ENCODE measurements around the gene ETV3. TPM values are rescaled to one million over a fixed set of nuclear protein-coding genes. Genes with fewer than 3 reads are reported as not detected.

The ETV3 gene
- total RNA-seq, 1 experiment from 2014 or later = 26.2 TPM

DNA sequence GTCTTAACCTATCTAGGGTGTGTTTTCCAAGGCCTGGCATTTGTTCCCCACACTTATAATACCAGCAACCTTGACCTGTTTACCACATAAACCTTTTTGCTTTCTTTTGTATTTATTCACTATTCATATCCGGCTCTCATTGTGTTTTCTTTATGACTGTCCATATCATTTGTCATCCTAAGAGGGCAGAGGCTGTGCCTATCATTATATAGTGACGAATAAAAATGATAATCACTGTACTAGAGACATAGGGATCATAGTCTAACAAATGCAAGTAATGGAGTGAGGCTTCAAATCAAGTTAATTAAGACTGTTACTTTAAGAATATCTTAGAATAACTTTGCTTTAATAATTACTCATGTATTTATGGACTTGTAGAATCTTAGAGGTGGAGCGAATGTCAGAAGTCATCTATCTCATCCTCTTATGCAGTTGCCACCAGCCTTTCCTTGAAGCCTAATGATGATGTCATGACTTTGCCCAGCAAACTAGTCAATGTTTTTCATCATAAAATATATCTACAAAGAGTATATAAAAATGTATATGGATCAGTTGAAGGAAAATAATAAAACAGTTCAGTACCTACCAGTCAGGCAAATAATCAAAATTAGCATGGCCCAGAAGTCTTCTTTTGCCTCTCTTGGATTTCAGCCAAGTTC is 4.7 kb upstream of the ETV3 start:
- BruUV-seq (replicated peaks) = no TSS peak

GRCh38 chr1:157142201-157142600 is 4.0 kb upstream of the ETV3 start:
- no peak overlapping the region for H2AFZ ChIP-seq
- POLR2A ChIA-PET (ENCODE audit: unreplicated experiment) = no interaction called here
- TF ChIP-seq, protein P1, sequence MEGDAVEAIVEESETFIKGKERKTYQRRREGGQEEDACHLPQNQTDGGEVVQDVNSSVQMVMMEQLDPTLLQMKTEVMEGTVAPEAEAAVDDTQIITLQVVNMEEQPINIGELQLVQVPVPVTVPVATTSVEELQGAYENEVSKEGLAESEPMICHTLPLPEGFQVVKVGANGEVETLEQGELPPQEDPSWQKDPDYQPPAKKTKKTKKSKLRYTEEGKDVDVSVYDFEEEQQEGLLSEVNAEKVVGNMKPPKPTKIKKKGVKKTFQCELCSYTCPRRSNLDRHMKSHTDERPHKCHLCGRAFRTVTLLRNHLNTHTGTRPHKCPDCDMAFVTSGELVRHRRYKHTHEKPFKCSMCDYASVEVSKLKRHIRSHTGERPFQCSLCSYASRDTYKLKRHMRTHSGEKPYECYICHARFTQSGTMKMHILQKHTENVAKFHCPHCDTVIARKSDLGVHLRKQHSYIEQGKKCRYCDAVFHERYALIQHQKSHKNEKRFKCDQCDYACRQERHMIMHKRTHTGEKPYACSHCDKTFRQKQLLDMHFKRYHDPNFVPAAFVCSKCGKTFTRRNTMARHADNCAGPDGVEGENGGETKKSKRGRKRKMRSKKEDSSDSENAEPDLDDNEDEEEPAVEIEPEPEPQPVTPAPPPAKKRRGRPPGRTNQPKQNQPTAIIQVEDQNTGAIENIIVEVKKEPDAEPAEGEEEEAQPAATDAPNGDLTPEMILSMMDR (conservative IDR thresholded peaks at IDR 0.05) = no peak
- TF ChIP-seq EZH2 (IDR thresholded peaks at IDR 0.05; ENCODE audit: low read depth) = no peak
- intact Hi-C loops (cut with micrococcal nuclease; ENCODE audit: unreplicated experiment) = no loop called here
- no peaks in the 10 kb centered on the region for H3K9me2 ChIP-seq (ENCODE audit: insufficient read depth)
- no peaks in the 10 kb centered on the region for H3K27me3 ChIP-seq (ENCODE audit: insufficient read depth, low read depth)
- peaks cover 18% of the 10 kb centered on the region for H3K4me1 ChIP-seq (replicated peaks; ENCODE audit: insufficient read depth)
- CTCF ChIA-PET = no interaction called here
- no peak overlapping the region for H3K27ac ChIP-seq
- no peak overlapping the region for H3K4me2 ChIP-seq
- no peak for DNase-seq
- H3F3A ChIP-seq (ENCODE audit: insufficient read depth, low read depth) = peaks cover 10% of the 10 kb centered on the region; the same call in 1 of the 2 replicates
- peaks cover 10% of the 10 kb centered on the region for H3K79me2 ChIP-seq (ENCODE audit: low read depth)
- H3K9me3 ChIP-seq (ENCODE audit: insufficient read depth, low read depth) = no peaks in the 10 kb centered on the region
- no TSS peak for BruUV-seq (replicated peaks)
- no peaks in the 10 kb centered on the region for H3K36me3 ChIP-seq (ENCODE audit: low read depth)
- no peak overlapping the region for H3K4me3 ChIP-seq
- H4K20me1 ChIP-seq (ENCODE audit: insufficient read depth) = 0 out of 2 replicates have a peak, but pooled peaks cover under 1% of the 10 kb centered on the region

More for the DNA sequence above, 4.7 kb upstream of the ETV3 start:
- H2AFZ ChIP-seq = no peak overlapping the region
- H3K4me2 ChIP-seq = no peak overlapping the region
- H3K36me3 ChIP-seq (ENCODE audit: low read depth) = no peaks in the 10 kb centered on the region
- no peak for DNase-seq
- H3K9me2 ChIP-seq (ENCODE audit: insufficient read depth) = no peaks in the 10 kb centered on the region
- H3K27me3 ChIP-seq (ENCODE audit: insufficient read depth, low read depth) = no peaks in the 10 kb centered on the region
- H3F3A ChIP-seq (ENCODE audit: insufficient read depth, low read depth) = peaks cover 16% of the 10 kb centered on the region; the same call in 1 of the 2 replicates
- H3K79me2 ChIP-seq (ENCODE audit: low read depth) = peaks cover 3% of the 10 kb centered on the region
- TF ChIP-seq, protein P1 (conservative IDR thresholded peaks at IDR 0.05) = no peak
- TF ChIP-seq EZH2 (IDR thresholded peaks at IDR 0.05; ENCODE audit: low read depth) = no peak
- no peak overlapping the region for H3K27ac ChIP-seq
- H3K4me1 ChIP-seq (replicated peaks; ENCODE audit: insufficient read depth) = peaks cover 24% of the 10 kb centered on the region
- intact Hi-C loops (cut with micrococcal nuclease; ENCODE audit: unreplicated experiment) = no loop called here
- H3K9me3 ChIP-seq (ENCODE audit: insufficient read depth, low read depth) = no peaks in the 10 kb centered on the region
- H3K4me3 ChIP-seq = no peak overlapping the region
- CTCF ChIA-PET = no interaction called here
- POLR2A ChIA-PET (ENCODE audit: unreplicated experiment) = no interaction called here
- no peaks in the 10 kb centered on the region for H4K20me1 ChIP-seq (ENCODE audit: insufficient read depth)

DNA sequence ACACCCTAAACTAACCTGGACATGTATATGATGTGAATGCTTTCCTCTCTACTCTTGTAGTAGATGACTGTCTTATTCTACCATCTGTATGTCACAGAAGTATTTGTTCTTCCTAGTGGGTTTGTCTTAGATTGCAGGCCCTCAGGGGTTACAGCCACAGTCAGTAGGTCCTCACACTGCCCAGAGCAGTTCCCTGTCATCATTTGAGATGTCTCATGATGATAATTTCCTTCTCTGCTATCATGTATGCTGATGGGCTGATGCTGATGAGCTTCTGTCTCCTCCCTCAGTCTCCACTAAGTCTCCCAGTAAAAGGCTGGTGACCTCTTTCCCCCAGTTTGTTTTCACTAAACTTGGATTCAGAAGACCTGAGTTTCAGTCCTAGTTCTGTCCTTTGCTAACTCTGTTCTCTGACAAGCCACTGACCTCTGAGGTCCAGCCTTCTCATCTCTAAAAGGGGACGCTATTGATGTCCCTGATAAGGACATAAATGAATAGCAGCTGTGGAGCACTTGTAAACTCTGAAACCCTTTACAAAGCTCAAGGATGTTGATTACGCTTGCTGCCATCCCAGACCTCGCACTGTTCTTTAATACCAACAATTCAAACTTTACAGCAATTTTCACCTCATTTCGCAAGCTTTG is 3.1 kb upstream of the ETV3 start:
- H3K27ac ChIP-seq = no peak overlapping the region
- DNase-seq = no peak
- H3K36me3 ChIP-seq (ENCODE audit: low read depth) = no peaks in the 10 kb centered on the region
- peaks cover 10% of the 10 kb centered on the region; the same call in 1 of the 2 replicates for H3F3A ChIP-seq (ENCODE audit: insufficient read depth, low read depth)
- intact Hi-C loops (cut with micrococcal nuclease; ENCODE audit: unreplicated experiment) = no loop called here
- TF ChIP-seq, protein P1 (conservative IDR thresholded peaks at IDR 0.05) = no peak
- H4K20me1 ChIP-seq (ENCODE audit: insufficient read depth) = peaks cover 9% of the 10 kb centered on the region; the same call in 1 of the 2 replicates
- H3K79me2 ChIP-seq (ENCODE audit: low read depth) = peaks cover 18% of the 10 kb centered on the region
- H3K9me2 ChIP-seq (ENCODE audit: insufficient read depth) = no peaks in the 10 kb centered on the region
- no peak overlapping the region for H3K4me2 ChIP-seq
- BruUV-seq (replicated peaks) = no TSS peak
- POLR2A ChIA-PET (ENCODE audit: unreplicated experiment) = no interaction called here
- no peak overlapping the region for H2AFZ ChIP-seq
- H3K27me3 ChIP-seq (ENCODE audit: insufficient read depth, low read depth) = no peaks in the 10 kb centered on the region
- peaks cover 17% of the 10 kb centered on the region for H3K4me1 ChIP-seq (replicated peaks; ENCODE audit: insufficient read depth)
- CTCF ChIA-PET = interaction anchor here (0.8 kb wide), 1 partner anchor 14 kb away, joined by 9 read pairs; no protein-coding TSS in a partner anchor
- H3K9me3 ChIP-seq (ENCODE audit: insufficient read depth, low read depth) = no peaks in the 10 kb centered on the region
- no peak overlapping the region for H3K4me3 ChIP-seq
